ENCODE data around the gene HOXA5. TPM values are rescaled to one million over a fixed set of nuclear protein-coding genes. Genes with fewer than 3 reads are reported as not detected.
A peak's percentile ranks its signal among the peaks of the same experiment; 100 is the strongest.

Gene HOXA5
- total and polyA plus RNA-seq, 2 of the 8 experiments (the other 6 are each of a cell fraction or from before 2014, with no cell fraction given), result not detected

DNA sequence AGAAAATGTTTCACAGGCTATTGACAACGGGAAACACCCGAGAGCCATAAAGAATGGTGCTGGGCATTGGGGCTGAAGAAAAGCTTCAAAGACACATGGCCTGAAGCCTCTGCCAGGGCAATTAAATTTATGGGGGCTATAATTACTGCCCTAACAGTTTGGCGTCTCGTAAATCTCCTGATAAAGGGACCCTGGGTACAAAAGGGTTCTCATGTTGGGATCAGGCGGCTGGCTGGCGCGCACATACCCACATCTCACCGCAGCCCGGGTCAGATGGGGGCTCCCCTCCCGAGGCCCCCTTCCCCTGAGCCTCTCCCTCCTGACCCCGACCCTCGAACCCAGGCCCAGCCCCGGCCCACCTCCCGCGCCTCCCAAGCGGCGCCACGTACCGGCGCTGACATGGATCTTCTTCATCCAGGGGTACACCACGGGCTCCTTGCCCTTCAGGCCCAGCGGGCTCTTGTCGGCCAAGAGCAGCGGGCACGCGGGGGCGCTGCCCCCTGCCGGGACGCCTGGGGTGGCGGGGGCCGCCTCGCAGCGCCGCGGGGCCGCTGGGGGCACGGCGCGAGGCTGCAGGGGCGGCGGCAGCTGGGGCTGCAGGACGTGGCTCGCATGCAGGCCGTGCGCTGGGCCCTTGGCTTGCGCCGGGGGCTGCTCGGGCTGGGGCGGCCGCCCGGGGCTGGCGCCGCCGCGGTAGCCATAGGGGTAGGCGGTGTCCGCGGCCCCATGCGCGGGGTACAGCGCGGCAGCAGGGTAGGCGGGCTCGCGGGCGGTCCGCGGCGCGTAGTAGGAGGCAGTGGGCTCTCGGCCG is 13.5 kb downstream of the HOXA5 start:
- Histone ChIP-seq H3K23me2 (ENCODE audit: low read depth, low read length) (peaks cover 4% of the 10 kb centered on the region; the same call in 1 of the 2 replicates), H3K9ac (replicated peaks in 1 of 4; ENCODE audit: extremely low read depth in 1 of 4, low read depth in 3 of 4, low read length in 3 of 4) (no peak overlapping the region), H3K4ac (replicated peaks; ENCODE audit: insufficient read length, low read depth, low read length) (no peak overlapping the region), H2AK5ac (ENCODE audit: low read depth, low read length) (no peak overlapping the region), H3K4me1 (replicated peaks in 1 of 4; ENCODE audit: control insufficient read depth in 3 of 4, insufficient read depth in 4 of 4, low read length in 3 of 4) (peaks cover 0 to 4% (median 2%) of the 10 kb centered on the region in 4 experiments; a peak in 4 of 7 replicates), H2BK5ac (ENCODE audit: low read depth, low read length) (no peak overlapping the region), H3K27me3 (replicated peaks in 1 of 4; ENCODE audit: control insufficient read depth in 3 of 4, extremely low read depth in 1 of 4, insufficient read depth in 3 of 4, low read length in 3 of 4) (peaks cover 98 to 100% (median 100%) of the 10 kb centered on the region in 4 experiments), H3K9me3 (ENCODE audit: insufficient read depth in 2 of 2, low read depth in 1 of 2, low read length in 1 of 2) (peaks cover 0 to 4% of the 10 kb centered on the region in 2 experiments; a peak in 1 of 4 replicates), H3K18ac (ENCODE audit: extremely low read depth, low read length) (no peak overlapping the region), H3K79me2 (ENCODE audit: control insufficient read depth in 1 of 2, insufficient read depth in 2 of 2, low read length in 2 of 2) (no peaks in the 10 kb centered on the region), H2AFZ (ENCODE audit: low read length) (no peak overlapping the region), H2BK20ac (ENCODE audit: low read length) (no peak overlapping the region), H3K4me3 (ENCODE audit: extremely low read depth in 1 of 4, insufficient read depth in 2 of 4, low read depth in 3 of 4, low read length in 4 of 4) (peak overlapping the region in 2 of 4 experiments; percentile 11 to 60; a peak in 3 of 8 replicates), H3K23ac (ENCODE audit: insufficient read length) (no peak overlapping the region), H2BK15ac (ENCODE audit: low read length) (no peak overlapping the region), H3K36me3 (ENCODE audit: control insufficient read depth in 2 of 4, insufficient read depth in 4 of 4, low read length in 3 of 4) (peaks cover 0 to 16% (median 0%) of the 10 kb centered on the region in 4 experiments; a peak in 2 of 8 replicates), H3K79me1 (ENCODE audit: low read depth, low read length) (no peaks in the 10 kb centered on the region), H3K14ac (ENCODE audit: insufficient read length) (no peak overlapping the region), H4K91ac (replicated peaks; ENCODE audit: insufficient read length, low read length) (no peak overlapping the region), H3K56ac (replicated peaks; ENCODE audit: insufficient read length, low read depth, low read length) (no peak overlapping the region), H2BK120ac (replicated peaks; ENCODE audit: low read depth, low read length) (no peak overlapping the region), H3K4me2 (ENCODE audit: insufficient read depth in 1 of 2, low read depth in 2 of 2, low read length in 2 of 2) (peak overlapping the region; percentile 56 to 63), H4K20me1 (replicated peaks in 1 of 2; ENCODE audit: control insufficient read depth in 1 of 2, insufficient read depth in 2 of 2, low read length in 2 of 2) (peaks cover 14 to 32% of the 10 kb centered on the region in 2 experiments), H3K27ac (ENCODE audit: low read depth, low read length) (no peak overlapping the region), H4K8ac (ENCODE audit: extremely low read depth, insufficient read depth, low read length) (no peak overlapping the region), H2BK12ac (ENCODE audit: low read depth, low read length) (no peak overlapping the region), H4K5ac (ENCODE audit: insufficient read length, low read depth, low read length) (no peak overlapping the region)
- POLR2A ChIA-PET (ENCODE audit: partially characterized antibody), result no interaction called here
- 11% methylated on average over 30 of the region's 72 CpGs; no CpG with 5 or more reads in 1 of the 2 experiments for WGBS, 2 experiments (ENCODE audit: extremely low coverage in 1 of 2, insufficient coverage in 1 of 2, insufficient read length in 1 of 2, insufficient replicate concordance in 2 of 2, low coverage in 1 of 2, low lambda C conversion rate in 2 of 2, missing lambda C conversion rate in 1 of 2)
- TF ChIP-seq EZH2 (IDR thresholded peaks at IDR 0.05; ENCODE audit: low read depth, low read length, severe bottlenecking) (peak; percentile 97), SUZ12 (IDR thresholded peaks at IDR 0.05; ENCODE audit: low read length) (peak; percentile 87), SP4 (IDR thresholded peaks at IDR 0.05; ENCODE audit: low read length) (no peak), RNF2 (IDR thresholded peaks at IDR 0.05; ENCODE audit: borderline replicate concordance, low read depth, low read length, missing control alignments, poor library complexity, severe bottlenecking) (peak; percentile 6), CBX8 (IDR thresholded peaks at IDR 0.05; ENCODE audit: borderline replicate concordance, low read depth, low read length) (peak; percentile 96; the same call in 1 of the 2 replicates)
- no peak for FAIRE-seq
- peak in 1 of 2 experiments; percentile 59 for DNase-seq (ENCODE audit: low read depth in 1 of 2, low spot score in 2 of 2)
- CTCF ChIA-PET (ENCODE audit: partially characterized antibody), result interaction anchor here (1.4 to 2.4 kb wide), 3 partner anchors 10 to 266 kb away, joined by 3 to 13 read pairs (median 7); partner anchors contain the start of gene HOXA5
